ENCODE results near the gene MECR.

MECR gene

DNA sequence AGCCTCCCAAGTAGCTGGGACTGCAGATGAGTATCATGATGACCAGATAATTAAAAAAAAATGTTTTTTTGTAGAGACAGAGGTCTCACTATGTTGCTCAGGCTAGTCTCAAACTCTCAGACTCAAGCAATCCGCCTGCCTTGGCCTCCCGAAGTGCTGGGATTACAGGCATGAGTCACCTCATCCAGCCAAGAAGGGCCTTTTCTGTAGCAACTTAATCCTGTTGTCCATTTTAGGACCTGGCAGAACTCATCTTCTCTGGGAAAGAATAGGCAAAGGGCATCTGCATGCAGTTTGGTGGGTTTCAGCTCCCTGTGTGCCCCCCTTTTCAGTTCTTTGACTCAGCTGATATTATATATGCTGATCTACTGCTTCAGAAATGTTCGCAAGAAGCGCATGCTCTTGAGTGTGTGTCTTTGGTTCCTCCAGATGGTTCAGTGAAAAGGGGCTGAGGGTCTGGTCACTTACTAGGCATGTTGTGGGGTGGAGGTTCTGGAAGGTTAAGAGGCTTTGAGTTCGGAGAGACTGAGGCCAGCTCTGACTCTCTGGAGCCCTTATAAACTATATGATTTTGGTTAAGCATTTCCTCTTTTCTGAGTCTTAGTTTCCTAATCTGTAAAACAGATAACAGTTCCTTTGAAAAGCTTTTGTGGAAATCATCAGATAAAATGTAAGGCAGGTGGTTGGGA, 29.7 kb downstream of the MECR start:
- no peak for DNase-seq

DNA sequence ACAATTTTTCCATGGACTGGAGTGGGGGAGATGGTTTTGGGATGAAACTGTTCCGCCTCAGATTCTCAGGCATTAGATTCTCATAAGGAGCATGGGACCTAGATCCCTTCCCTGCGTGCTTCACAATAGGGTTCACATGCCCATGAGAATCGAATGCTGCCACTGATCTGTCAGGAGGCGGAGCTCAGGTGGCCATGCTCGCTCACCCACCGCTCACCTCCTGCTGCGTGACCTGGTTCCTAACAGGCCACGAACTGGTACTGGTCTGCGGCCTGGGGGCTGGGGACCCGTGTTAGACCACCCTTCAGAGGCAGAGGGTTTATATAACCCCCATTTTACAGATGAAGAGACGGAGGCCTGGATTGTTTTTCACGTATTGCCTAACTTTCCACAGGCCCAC, 32.7 kb downstream of the MECR start:
- no peak for DNase-seq

DNA sequence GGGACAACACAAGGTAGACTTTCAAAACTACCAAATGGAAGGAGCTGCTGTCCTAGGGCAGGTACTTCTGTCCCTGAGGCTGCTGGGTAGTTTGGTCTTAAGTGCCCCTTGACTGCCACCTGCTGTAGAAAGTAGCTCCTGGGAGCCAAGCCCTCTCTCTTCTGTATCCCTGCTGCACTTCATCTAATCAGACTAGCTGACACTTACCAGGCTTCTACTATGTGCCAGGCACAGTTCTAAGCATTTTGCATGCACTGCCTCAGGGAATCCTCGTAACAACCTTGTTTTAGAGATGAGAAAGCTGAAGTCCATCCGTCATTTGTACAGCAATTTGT, 33.2 kb downstream of the MECR start:
- DNase-seq = peak; percentile 2

DNA sequence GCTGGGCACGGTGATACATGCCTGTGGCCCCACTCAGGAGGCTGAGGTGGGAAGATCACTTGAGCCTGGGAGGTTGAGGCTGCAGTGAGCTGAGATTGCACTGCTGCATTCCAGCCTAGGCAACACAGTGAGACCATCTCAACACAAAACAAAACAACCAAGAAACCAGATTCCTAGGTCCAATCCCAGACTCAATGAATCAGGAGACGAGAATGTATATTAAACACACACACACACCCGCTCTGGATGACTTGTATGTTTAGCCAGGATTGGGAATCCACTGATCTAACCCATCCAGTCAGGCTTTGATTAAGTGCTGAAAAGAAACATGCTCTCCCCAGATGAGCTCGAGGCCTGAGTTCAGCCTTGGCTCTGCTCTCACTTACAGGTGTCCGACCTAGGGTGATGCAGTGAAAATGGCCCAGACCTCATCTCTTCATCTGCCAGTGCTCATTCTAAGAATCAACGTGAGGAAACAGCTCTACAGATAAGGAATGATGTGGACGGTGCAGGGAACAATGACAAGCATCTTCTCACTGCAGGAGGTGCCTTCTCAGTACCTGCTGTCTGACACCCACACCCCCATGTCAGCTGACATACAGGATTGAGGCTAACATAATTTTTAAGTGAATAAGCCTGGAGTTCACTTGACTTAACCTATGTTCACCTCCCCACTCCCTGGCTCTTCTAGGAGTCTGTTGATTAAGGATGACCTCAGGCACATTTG, 33.7 kb downstream of the MECR start:
- no peak for DNase-seq

DNA sequence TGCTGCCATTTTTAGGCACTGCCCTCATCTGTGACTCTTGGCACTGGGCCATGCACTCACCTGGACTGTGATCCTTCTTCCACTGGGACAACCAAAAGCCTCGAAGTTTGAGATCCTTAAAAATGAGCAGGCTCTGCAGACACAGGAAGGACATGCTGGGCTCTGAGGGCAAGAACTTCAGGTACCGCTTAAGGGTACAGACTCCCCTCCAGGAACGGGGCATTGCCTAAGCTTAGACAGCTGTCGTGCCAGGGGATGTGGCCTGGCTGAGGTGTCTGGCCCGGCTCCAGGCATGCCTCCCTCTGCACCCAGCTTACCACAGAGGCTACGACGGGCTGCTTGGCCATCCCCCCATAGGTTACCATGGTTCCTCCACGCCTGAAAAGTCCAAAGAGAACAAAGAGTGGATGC, 34.8 kb downstream of the MECR start:
- DNase-seq = no peak

DNA sequence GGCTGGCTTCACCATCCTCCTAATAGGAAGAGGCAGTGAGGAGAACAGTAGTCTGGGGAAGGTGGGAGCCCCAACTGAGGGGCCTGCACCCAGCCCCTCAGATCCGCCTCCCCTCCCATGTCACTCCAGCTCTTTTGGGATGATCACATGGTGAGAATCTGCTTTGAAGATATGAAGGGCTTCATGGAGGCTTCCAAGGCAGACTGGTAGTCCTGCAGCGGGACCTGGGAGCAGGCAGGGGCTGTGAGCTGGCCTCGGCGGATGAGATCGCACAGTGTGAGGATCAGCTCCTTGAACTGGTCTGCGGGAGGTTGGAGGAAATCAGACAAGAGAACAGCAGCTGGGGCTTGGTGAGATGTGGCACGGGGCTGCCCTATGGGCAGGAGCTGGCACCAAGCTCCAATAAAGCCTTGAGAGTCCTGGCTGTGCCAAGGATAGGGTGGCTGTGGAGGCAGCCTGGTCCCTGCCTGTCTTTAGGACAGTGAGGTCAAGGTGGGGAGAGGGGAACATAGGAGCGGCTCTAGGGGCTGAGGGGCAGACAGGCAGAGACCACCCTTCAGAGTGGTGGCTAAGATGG, 36.8 kb downstream of the MECR start:
- DNase-seq = no peak

DNA sequence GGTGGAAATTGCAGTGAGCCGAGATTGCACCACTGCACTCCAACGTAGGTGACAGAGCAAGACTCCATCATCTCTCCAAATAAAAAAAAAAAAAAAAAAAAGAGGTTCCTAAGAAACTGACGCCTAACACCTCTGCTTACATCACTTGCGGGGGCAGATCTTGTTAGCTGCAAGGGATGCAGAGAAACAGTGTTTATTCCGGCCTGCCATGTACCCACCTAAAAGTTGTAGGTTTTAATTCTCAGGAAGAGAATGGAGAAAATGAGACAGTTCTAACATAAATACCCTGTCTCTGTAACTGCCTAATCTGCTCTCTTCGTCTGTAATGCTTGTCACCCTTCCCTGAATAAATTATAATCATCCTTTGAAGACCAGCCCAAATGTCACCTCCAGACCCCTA, 40.0 kb downstream of the MECR start:
- no peak for DNase-seq

DNA sequence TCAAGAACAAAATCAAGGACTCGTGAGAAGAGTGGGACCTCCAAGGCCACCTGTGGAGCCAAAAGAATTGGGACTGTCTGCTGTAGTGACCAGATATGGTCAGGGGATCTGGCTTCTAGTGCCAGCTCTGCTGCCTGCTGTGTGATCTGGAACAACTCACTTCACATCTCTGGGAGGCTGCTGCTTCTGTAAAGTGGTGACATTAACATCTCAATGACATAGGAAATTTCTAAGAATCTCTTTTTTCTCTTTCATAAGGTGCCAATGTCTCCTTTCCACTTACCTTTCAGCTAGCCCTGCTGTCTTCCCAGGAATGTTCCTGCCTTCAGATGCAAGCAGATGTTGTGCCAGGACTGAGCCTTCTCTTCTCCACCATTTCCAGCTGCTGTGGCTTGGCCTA, 44.0 kb downstream of the MECR start:
- DNase-seq = no peak

DNA sequence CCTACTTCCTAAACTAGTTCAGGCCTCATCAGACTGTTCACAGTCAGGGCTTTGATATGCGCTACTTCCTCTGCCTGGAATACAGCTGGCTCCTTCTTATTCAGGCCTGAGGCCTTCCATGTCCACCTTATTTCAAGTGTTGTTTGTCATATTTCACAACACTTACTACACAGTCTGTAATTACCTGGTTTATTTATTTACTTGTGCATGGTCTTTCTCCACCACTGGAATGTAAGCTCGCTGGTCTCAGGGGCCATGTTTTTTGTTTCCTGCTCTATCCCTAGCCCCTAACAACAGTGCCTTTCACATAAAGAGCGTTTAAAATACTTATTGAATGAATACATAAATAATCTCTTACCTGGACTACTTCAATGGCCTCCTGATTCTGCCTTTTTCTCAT, 44.5 kb downstream of the MECR start:
- DNase-seq = no peak

DNA sequence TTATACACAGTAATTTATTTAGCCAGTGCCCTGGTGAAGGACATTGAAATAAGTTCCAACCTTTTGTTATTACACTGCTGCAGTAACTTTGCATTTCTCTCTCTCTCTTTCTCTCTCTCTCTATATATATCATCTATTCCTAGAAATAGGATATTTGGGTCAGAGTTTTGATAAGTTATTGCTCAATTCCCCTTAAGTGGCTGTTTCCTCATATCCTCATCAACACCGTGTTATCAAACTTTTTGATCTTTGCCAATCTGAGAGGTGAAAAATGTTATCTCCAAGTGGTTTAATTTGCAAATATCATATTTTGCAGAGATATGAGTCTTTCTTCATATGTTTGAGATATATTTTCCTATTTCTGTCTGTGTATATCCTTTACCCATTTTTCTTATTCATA, 47.4 kb downstream of the MECR start:
- DNase-seq = no peak

DNA sequence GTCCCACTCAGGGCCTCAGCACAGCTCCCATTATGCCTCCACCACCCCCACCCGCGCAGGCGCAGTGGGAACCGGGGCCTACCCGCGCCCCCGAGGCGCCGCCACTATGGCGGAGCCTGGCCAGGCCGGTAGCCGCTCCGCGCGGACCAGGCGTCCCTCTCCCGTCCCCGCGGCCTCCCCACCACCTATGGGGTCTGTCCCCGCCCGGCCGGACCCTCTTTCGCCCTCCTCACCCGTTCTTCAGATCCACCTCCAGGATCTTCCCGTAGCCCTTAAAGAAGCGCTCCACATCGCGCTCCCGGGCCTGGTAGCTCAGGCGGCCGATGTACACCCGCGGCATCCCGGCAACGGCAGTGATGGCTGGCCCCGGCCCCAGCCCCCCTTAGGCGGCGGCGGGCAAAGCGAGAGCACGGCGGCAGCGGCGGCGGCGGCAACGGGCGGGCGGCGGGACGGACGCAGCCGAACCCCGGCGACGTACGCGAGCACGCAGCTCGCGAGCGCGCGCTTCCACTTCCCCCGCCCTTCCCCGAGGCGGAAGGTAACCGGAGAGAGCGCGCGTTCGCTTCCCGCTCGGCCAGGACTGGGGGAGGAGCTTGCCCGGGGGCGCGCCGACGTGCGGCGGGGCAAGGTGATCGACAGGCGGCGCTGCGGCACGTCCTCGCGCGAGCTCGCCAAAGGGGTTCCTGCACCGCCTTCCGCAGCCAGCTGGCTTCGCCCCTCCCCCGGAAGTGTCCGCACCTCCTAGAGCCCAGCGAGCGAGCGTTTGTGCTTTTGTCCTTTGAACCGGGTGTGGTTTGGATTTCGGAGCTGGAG, 49.1 kb downstream of the MECR start, which contains the start of gene SRSF4:
SRSF4 (minus strand) TSS at position 488 of the 813 bp plus-strand sequence; CDS start at position 340, 148 bp downstream.
- peak; percentile 93 for DNase-seq

DNA sequence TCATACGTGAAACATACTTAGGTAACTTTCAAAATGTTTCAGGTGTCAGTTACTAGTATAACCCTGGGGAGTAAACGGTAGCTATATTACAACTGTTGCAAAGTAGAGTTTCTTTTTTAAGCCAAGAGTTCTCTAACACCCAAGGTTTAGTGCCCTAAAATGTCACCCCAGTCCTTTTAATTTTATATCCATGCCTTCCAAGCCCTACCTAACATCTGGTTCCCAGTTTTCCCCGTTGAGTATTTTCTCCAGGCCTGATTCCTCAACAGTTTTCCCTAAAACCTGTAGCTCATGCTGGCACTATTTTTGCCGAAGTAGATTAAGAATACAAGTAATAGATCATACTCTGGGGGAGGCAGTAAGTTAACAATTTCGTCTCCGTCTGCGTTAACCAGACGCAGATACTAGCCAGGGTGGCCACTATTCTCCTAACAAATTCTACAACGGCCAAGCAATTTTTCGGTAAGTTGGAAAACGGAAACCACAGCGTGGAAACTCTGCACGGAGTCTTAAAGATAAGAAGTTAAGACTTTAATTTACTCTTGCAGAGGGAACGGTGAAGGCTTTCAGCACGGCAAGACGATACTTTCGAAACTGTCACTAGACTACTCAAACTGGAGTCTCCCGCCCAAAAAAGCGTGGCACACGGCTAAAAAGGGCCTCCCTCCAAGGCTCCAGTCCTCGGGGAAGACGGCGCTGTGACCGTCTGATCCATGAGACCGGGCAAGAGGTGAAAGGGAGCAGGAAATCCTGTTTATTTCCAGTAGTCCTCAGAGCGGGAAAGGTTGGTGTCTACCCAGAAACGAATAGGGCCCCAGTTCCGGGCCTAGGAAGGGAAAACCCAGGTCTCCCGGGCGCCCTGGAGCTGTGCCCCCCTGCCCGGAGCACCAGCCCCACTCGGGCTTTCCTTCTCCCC, 50.0 kb downstream of the MECR start:
- DNase-seq = no peak

DNA sequence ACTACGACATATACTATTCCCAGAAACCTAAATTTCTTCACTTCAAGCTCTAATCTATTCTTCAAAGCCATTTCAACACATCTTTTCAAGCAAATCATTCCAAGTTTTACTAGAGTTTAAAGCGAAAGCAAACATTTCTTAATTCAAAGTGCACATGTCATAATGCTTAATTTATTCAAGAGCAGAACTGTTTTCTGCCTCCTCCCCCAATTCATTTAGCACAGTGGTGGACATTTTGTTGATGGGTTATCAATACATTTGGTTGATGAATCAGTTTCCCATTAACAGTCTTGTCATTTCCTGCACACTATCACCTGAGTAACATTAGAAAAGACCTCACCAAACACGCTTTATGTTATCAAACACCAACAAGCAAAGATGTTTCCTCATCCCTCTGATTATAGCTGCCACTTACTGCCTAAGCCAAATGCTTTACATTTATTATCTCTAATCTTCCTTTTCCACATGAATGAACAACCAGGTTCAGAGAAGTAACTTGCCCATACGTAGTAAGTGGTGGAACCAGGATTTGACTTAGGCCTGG, 51.0 kb downstream of the MECR start:
- DNase-seq = no peak

DNA sequence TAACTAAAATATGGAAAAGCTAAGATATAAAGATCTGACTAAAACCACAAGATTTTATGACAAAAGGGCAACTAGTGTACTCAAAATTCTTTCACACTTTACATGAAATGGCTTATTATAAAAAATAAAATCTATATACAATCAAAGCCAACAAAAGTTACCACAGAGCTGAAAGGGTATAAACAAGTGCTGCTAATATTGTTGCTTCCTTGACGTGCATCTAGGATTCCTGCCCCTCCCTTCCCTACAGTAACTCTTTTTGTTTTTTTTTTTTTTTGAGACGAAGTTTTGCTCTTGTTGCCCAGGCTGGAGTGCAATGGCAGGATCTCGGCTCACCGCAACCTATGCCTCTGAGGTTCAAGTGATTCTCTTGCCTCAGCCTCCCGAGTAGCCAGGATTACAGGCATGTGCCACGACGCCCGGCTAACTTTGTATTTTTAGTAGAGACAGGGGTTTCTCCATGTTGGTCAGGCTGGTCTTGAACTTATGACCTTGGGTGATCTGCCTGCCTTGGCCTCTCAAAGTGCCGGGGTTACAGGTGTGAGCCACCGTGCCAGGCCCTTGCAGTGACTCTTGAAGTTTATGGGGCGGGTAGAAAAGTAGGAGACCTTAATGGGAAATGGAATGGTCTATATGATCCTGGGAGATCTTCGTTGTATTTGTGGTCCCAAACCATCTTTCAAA, 53.6 kb downstream of the MECR start:
- DNase-seq = no peak

DNA sequence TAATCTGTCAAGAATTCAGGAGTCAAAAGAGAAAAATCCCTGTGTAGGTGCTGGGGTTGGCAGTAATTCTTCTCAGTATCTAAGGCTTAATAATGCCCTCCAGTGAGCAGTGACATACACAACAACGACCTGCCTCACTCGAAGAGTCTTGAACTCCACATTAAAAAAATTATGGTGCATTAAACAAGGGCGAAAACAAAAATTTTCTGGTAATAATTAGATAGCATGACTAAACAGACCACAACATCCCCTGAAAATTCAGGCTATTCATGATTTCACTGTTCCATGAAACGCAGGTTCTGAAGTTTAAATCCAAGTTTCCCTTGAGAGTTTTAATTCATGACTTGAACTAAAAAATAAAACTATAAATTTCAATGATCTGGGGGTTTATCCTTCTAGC, 54.2 kb downstream of the MECR start:
- no peak for DNase-seq

DNA sequence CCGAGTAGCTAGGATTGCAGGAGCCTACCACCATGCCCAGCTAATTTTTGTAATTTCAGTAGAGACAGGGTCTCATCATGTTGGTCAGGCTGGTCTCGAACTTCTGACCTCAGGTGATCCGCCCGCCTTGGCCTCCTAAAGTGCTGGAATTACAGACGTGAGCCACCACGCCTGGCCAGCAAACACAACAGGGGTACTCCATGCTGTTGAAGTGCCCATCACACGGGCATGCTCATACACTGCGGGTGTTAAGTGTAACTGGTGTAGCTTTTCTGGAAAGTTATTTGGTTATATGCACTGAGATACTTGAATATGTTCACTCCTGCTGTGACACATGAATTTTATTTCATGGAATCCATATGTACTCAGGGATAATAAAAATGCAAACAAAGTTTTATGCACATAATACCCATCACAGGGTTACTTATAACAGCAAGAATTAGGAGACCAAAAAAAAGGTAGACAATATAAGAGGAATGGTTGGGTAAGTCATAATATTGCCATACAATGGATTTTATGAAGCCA, 58.3 kb downstream of the MECR start:
- DNase-seq = no peak

DNA sequence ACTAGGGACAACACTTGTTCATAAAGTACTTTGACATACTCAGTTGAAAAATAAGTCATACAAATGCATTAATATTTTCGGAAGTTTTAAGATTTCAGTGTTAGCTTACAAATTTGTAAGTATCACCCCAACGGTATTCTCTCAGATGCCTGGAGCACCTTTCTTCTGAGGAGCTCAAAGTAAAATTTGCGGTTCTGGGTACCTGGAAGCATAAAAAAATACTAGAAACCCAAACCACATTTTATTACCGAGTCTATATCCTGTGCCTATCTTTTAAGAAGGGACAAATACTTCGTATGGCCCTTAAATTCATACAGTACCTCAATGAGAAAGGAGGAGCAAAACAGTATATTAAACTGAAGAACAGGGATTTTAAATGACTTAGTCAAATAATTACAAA, 59.2 kb downstream of the MECR start:
- DNase-seq = no peak

DNA sequence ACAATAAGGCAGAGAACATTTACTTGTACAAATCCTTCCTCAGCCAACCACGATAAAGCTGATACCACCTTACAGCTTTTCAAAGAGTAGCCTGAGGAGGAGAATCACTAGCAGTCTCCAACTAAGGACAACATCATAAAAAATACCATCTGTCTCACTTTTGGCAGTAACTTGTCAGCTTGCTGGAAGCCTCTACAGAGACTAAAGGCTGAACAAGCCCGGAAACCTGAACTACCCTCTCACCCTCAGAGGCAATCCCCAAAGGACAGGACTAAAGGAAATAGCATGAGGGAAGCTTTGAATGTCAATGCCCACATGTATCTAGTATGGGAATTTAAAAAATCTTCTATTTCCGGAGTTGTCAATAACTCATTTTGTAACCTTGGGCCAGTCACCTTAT, 59.6 kb downstream of the MECR start:
- peak; percentile 33 for DNase-seq

DNA sequence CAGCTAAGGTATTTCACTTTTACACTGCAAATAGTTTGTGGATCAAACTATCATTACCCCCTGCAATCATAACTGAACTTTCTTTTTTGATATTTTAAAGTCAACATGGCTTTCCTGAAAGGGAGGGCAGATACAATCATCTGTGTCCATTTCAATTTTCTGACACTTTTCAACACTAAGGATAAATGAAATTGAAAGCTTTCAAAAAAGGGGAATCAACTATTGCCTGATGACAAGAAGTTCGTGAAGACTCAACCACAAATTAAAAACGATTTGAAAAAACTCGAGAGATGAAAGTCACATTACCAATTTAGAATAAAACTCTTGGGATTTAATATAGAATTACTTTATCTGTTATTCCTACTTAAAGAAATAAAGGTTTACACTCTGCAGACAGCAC, 60.8 kb downstream of the MECR start:
- DNase-seq = no peak

DNA sequence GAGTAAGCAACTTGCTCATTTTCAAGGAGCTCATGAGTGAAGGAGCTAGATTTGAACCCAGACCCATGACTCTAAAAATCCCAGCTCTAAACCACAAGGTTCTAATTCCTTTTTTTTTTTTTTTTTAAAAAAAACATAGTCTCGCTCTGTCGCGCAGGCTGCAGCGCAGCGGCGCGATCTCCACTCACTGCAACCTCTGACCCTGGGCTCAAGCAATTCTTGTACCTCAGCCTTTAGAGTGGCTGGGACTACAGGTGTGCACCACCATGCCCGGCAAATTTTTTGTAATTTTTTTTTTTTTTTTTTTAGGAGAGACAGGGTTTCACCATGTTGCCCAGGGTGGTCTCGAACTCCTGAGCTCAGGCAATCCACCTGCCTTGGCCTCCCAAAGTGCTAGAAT, 62.8 kb downstream of the MECR start:
- no peak for DNase-seq

DNA sequence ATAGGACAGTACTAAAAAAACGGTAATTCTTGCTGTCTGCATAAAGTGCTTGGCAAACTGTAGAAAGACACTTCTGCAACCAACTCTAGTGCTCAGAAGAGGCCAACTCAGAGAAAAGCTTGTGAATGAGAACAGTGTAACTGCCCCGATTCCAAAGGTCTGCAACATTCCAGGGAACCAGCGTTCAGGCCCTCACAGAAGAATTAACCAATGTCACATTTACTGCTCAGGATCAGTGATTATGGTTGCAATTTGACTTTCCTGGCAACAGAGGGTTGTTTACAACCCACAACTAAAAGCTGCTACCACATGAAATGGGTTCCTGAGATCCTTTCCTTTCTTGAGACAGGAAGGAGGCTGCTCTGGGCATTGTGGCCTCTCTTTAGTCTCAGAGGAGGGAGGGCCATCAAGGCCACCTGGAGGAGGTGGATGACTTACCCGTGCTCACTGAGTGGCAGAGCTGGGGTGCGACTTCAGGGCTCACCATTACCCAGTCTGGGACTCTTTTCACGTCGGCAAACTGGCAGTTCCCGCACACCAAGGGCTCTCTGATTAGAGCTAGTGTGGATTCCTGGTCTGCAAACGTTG, 64.3 kb downstream of the MECR start:
- no peak for DNase-seq
